Neural cell (in vitro differentiated cells): ENCODE data around the gene SHROOM4. TPM values are rescaled to one million over a fixed set of nuclear protein-coding genes. Genes with fewer than 3 reads are reported as not detected.

Experiments
- H2AFZ ChIP-seq: fragments of 200-600, 300-800 bp; sonication (generic), shearing (Covaris generic); 2 replicates; pipeline ENCODE4 v1.6.0; 2014; ENCODE audit warnings: low read depth, mild to moderate bottlenecking, antibody characterized with exemption, low read length, moderate library complexity
- H3F3A ChIP-seq: fragments of 200-600 bp; shearing (Covaris generic); 2 replicates; pipeline ENCODE4 v1.6.1; 2016; ENCODE audit warnings: mild to moderate bottlenecking, moderate library complexity, mixed read lengths, antibody characterized with exemption, low read length; ENCODE audit not compliant: insufficient read depth, poor library complexity, severe bottlenecking
- H3K27ac ChIP-seq: fragments of 200-600, 300-800 bp; sonication (generic), shearing (Covaris generic); 2 replicates; pipeline ENCODE4 v1.5.1; 2014; ENCODE audit warnings: mild to moderate bottlenecking, low read length, moderate library complexity
- H3K27me3 ChIP-seq: fragments of 300-800, 200-600 bp; sonication (generic), shearing (Covaris generic); 2 replicates; pipeline ENCODE4 v1.6.0; 2014; ENCODE audit warnings: mild to moderate bottlenecking, low read depth, low read length, moderate library complexity; ENCODE audit not compliant: insufficient read depth
- H3K36me3 ChIP-seq: fragments of 300-800, 200-600 bp; sonication (generic), shearing (Covaris generic); 2 replicates; pipeline ENCODE4 v1.5.1; 2014; ENCODE audit warnings: mild to moderate bottlenecking, antibody characterized with exemption, low read length, moderate library complexity; ENCODE audit not compliant: insufficient read depth
- H3K4me2 ChIP-seq: fragments of 300-800, 200-600 bp; sonication (generic), shearing (Covaris generic); 2 replicates; pipeline ENCODE4 v1.6.0; 2014; ENCODE audit warnings: mild to moderate bottlenecking, low read length
- H3K4me3 ChIP-seq: fragments of 300-800, 200-600 bp; sonication (generic), shearing (Covaris generic); 2 replicates; pipeline ENCODE4 v1.5.1; 2014; ENCODE audit warnings: mild to moderate bottlenecking, low read length, moderate library complexity
- H3K79me2 ChIP-seq: fragments of 200-600 bp; shearing (Covaris generic); replicated peaks from 2 replicates; pipeline ENCODE4 v1.6.0; 2014; ENCODE audit warnings: mild to moderate bottlenecking, low read length, moderate library complexity; ENCODE audit not compliant: insufficient read depth
- H3K9ac ChIP-seq: fragments of 300-800, 200-600 bp; sonication (generic), shearing (Covaris generic); 2 replicates; pipeline ENCODE4 v1.6.1; 2016; ENCODE audit warnings: mild to moderate bottlenecking, low read length, mixed read lengths
- H3K9me2 ChIP-seq: fragments of 200-600 bp; shearing (Covaris generic); 2 replicates; pipeline ENCODE4 v1.6.1; 2016; ENCODE audit warnings: mild to moderate bottlenecking, low read length, mixed read lengths; ENCODE audit not compliant: insufficient read depth
- H3K9me3 ChIP-seq: fragments of 200-600, 300-800 bp; sonication (generic), shearing (Covaris generic); 2 replicates; pipeline ENCODE4 v1.6.1; 2016; ENCODE audit warnings: mild to moderate bottlenecking, mixed run types, low read length, moderate library complexity, mixed read lengths
- H4K20me1 ChIP-seq: fragments of 200-600 bp; shearing (Covaris generic); 2 replicates; pipeline ENCODE4 v1.6.1; 2016; ENCODE audit warnings: mild to moderate bottlenecking, mixed run types; ENCODE audit not compliant: insufficient read depth
- EP300 ChIP-seq: fragments of 450-650 bp; conservative IDR thresholded peaks from 2 replicates; pipeline ENCODE4 v1.6.1; 2014; ENCODE audit warnings: antibody characterized with exemption, mild to moderate bottlenecking, moderate library complexity; ENCODE audit not compliant: poor library complexity, severe bottlenecking
- EZH2 ChIP-seq: fragments of 200-600, 300-800 bp; shearing (Covaris generic), sonication (generic); IDR thresholded peaks from 2 replicates; pipeline ENCODE4 v1.6.1; 2014; ENCODE audit warnings: antibody characterized with exemption, low read length, borderline replicate concordance, mild to moderate bottlenecking; ENCODE audit not compliant: insufficient read depth, poor library complexity, severe bottlenecking
- MXI1 ChIP-seq: fragments of 450-650 bp; conservative IDR thresholded peaks from 2 replicates; pipeline ENCODE4 v1.6.1; 2014; ENCODE audit warnings: antibody characterized with exemption, mild to moderate bottlenecking; ENCODE audit not compliant: poor library complexity, severe bottlenecking
- POLR2AphosphoS5 ChIP-seq: IDR thresholded peaks from 2 replicates; pipeline ENCODE4 v1.6.1; 2012
- RAD21 ChIP-seq: fragments of 450-650 bp; conservative IDR thresholded peaks from 2 replicates; pipeline ENCODE4 v1.6.1; 2014; ENCODE audit warnings: antibody characterized with exemption, mild to moderate bottlenecking, moderate library complexity
- SMC3 ChIP-seq: fragments of 450-650 bp; conservative IDR thresholded peaks from 2 replicates; pipeline ENCODE4 v1.6.1; 2014; ENCODE audit warnings: antibody characterized with exemption, mild to moderate bottlenecking, moderate library complexity; ENCODE audit not compliant: poor library complexity
- TAF1 ChIP-seq: IDR thresholded peaks from 2 replicates; pipeline ENCODE4 v1.6.1; 2012; ENCODE audit warnings: low read depth
- polyA plus RNA-seq: library from polyadenylated mRNA; depleted of rRNA; stranded (reverse); fragments of >200 nt; gene quantifications from 2 replicates; pipeline ENCODE4 v1.2.3, GENCODE V29; 2014
- TF ChIP-seq, protein P1 (sequence below): fragments of 450-650 bp; IDR thresholded peaks from 2 replicates; pipeline ENCODE4 v1.5.1; 2014; ENCODE audit warnings: antibody characterized with exemption, mild to moderate bottlenecking, moderate library complexity; ENCODE audit not compliant: poor library complexity, severe bottlenecking
- TF ChIP-seq, protein P2 (sequence below): IDR thresholded peaks from 2 replicates; pipeline ENCODE4 v1.6.1; 2012; ENCODE audit warnings: borderline replicate concordance

The SHROOM4 gene
- polyA plus RNA-seq, 1 donor from 2014 or later = 1.4 TPM

DNA sequence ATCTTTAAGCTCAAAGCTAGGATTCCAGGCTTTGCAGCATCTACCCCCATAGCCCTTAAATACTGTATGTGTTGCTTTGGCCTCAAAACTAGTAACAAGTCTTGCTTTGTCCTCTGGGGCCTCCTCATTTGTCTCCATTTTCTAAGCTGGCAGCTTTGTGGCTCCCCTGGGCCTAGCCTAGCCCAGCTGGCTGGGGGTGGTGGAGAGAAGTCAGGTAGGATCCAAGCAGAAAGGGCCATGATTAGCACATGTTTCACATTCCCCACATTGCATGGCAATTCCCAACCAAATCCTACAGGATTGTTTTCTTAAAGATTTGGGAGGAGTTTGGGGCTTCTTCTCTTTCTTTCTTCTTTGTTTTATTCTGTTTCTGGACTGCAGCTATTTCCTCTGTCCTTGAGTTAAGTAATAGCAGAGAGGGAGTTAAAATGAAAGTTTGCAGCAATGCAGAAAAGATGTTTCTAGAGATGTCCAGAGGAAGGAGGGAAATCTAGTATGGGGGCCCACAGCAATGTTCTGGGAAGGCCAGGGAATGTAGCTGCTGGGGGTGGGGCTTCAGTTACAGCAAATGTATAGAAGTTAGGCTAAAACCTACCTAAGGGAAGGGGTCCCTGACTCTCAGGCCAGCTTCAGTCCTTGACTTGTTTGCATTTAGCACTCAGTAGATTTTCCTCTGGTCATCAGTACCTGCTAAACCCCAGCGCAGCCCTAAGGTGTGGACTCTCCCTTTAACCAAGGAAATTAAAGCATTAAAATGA lies 92.1 kb downstream of the SHROOM4 start:
- no peaks in the 10 kb centered on the region for H3K9me2 ChIP-seq
- no peaks in the 10 kb centered on the region for H4K20me1 ChIP-seq
- no peaks in the 10 kb centered on the region for H3K9me3 ChIP-seq
- no peaks in the 10 kb centered on the region for H3K27me3 ChIP-seq
- H3K4me2 ChIP-seq = no peak overlapping the region
- no peaks in the 10 kb centered on the region for H3K36me3 ChIP-seq
- H3F3A ChIP-seq = no peaks in the 10 kb centered on the region
- H3K4me3 ChIP-seq = no peak overlapping the region
- H2AFZ ChIP-seq = no peak overlapping the region
- TF ChIP-seq SMC3 (no peak), EZH2 (no peak), MXI1 (no peak), EP300 (no peak), RAD21 (no peak), POLR2AphosphoS5 (no peak), TAF1 (no peak)
- TF ChIP-seq, protein P1, sequence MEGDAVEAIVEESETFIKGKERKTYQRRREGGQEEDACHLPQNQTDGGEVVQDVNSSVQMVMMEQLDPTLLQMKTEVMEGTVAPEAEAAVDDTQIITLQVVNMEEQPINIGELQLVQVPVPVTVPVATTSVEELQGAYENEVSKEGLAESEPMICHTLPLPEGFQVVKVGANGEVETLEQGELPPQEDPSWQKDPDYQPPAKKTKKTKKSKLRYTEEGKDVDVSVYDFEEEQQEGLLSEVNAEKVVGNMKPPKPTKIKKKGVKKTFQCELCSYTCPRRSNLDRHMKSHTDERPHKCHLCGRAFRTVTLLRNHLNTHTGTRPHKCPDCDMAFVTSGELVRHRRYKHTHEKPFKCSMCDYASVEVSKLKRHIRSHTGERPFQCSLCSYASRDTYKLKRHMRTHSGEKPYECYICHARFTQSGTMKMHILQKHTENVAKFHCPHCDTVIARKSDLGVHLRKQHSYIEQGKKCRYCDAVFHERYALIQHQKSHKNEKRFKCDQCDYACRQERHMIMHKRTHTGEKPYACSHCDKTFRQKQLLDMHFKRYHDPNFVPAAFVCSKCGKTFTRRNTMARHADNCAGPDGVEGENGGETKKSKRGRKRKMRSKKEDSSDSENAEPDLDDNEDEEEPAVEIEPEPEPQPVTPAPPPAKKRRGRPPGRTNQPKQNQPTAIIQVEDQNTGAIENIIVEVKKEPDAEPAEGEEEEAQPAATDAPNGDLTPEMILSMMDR = no peak
- TF ChIP-seq, protein P2, sequence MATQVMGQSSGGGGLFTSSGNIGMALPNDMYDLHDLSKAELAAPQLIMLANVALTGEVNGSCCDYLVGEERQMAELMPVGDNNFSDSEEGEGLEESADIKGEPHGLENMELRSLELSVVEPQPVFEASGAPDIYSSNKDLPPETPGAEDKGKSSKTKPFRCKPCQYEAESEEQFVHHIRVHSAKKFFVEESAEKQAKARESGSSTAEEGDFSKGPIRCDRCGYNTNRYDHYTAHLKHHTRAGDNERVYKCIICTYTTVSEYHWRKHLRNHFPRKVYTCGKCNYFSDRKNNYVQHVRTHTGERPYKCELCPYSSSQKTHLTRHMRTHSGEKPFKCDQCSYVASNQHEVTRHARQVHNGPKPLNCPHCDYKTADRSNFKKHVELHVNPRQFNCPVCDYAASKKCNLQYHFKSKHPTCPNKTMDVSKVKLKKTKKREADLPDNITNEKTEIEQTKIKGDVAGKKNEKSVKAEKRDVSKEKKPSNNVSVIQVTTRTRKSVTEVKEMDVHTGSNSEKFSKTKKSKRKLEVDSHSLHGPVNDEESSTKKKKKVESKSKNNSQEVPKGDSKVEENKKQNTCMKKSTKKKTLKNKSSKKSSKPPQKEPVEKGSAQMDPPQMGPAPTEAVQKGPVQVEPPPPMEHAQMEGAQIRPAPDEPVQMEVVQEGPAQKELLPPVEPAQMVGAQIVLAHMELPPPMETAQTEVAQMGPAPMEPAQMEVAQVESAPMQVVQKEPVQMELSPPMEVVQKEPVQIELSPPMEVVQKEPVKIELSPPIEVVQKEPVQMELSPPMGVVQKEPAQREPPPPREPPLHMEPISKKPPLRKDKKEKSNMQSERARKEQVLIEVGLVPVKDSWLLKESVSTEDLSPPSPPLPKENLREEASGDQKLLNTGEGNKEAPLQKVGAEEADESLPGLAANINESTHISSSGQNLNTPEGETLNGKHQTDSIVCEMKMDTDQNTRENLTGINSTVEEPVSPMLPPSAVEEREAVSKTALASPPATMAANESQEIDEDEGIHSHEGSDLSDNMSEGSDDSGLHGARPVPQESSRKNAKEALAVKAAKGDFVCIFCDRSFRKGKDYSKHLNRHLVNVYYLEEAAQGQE = no peak
- H3K9ac ChIP-seq = no peak overlapping the region
- no peaks in the 10 kb centered on the region for H3K79me2 ChIP-seq
- H3K27ac ChIP-seq = no peak overlapping the region

DNA sequence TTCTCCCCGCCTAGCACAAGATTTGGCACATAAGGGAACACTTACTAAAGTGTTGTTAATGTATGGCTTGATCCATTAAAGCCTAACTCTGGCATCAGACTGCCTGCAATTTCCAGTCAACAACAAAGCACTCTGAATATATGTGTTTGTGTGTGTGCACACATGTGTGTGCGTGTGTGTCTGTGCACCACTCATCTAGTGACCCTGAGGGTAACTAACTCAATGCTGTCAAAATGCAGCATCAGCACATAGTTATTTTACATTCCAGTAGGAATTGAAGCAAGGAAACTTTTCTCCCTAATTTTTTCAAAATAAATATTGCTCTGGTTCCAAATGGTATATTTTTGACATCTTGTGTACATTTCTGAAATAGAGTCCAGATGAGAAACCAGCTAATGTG lies 94.4 kb downstream of the SHROOM4 start:
- no peaks in the 10 kb centered on the region for H4K20me1 ChIP-seq
- no peaks in the 10 kb centered on the region for H3K36me3 ChIP-seq
- no peak overlapping the region for H3K27ac ChIP-seq
- H3K79me2 ChIP-seq = no peaks in the 10 kb centered on the region
- no peaks in the 10 kb centered on the region for H3K9me3 ChIP-seq
- TF ChIP-seq EZH2 (no peak), MXI1 (no peak), SMC3 (no peak), RAD21 (no peak), EP300 (no peak), TAF1 (no peak), POLR2AphosphoS5 (no peak)
- TF ChIP-seq, protein P1 = no peak
- TF ChIP-seq, protein P2 = no peak
- H2AFZ ChIP-seq = no peak overlapping the region
- no peaks in the 10 kb centered on the region for H3F3A ChIP-seq
- H3K9me2 ChIP-seq = no peaks in the 10 kb centered on the region
- H3K9ac ChIP-seq = no peak overlapping the region
- H3K4me2 ChIP-seq = no peak overlapping the region
- H3K4me3 ChIP-seq = no peak overlapping the region
- no peaks in the 10 kb centered on the region for H3K27me3 ChIP-seq
